Stimulated activated CD4-positive, alpha-beta T cell treated with anti-CD3 and anti-CD28 coated beads, Interleukin-2, amount 100 ng/mL, for 4 hours (primary cell): ENCODE data around the gene CEP112.
"Not testable (repeated sequence)": the region's sequence is repeated elsewhere in the genome, so short reads cannot be mapped to it uniquely, and the experiment has no call there.

ENCODE experiments used
- DNase-seq: peaks from one replicate; pipeline ENCODE4 v3.0.0-alpha.2; 2020; ENCODE audit warnings: low read depth

The CEP112 gene

DNA sequence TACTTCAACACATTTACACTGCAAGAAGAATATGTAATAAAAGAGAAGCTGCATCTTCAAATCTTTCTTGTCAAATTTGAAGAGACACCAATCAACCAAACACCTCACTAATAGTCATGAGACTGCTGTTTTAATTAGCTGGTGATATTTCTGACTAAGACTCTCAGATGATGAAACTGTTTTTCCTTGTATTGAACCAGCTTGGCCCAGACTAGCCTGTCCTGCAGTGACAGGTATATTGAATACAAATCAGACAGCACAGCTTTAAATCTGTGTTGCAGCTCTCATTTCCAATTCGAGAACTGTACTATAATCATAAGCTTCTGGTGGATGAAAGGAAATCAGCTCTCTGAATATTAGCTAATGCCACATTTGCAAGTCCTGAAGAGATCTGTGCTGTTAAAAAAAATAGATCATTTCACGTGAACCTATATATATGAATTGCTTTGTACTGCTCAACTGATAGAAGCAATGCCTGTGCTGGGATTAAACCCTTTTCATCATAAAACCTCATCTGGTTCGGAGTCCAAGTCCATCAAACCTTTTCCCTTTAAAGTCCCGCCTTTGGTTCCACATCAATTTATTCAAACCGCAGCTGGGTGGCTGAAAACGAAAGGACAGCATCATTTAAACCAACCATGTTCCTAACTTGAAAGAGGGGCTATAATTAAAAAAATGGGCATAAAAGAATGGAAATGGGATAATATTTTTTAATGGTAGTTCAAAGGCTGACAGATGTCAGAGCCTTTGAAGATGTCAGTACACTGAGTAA lies 306.2 kb downstream of the CEP112 start:
- DNase-seq, result no peak

DNA sequence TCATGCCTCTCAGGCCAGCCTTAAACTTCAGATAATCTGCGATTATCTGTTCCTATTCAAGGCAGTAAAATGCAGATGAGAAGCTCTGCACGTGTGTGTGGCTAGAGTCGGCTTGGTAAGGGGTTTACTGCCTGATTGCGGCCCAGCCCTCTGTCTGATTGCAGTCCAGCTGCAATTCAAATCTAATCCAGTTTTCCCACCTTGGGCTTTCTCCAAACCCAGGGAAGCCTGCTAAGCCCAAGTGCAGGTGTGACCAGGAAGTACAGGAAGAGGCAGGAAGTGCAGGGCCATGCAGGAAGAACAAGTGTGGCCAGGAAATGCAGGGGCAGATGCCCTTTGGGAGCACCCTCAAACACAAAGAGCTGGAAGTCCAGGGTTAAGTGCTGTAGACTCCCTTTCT lies 314.9 kb downstream of the CEP112 start:
- DNase-seq, result no peak

DNA sequence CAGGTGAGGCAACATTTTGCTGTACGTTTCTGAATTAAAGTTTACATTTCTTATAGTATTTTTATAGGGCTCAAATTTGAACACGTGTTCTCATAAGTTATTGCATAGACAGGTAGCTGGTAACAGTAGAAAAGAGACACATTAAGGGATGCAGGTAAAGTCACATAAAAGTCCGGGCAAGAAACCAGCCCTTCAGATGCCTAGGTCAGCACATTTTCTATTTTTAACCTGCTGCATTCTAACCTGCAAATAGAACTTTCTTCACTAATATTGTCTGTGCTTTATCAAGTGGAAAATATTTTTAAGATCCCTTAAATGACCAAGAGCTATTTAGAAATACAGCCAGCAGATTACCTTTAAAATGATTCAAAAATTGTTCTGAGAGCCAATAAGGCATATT lies 323.1 kb downstream of the CEP112 start:
- no peak for DNase-seq

DNA sequence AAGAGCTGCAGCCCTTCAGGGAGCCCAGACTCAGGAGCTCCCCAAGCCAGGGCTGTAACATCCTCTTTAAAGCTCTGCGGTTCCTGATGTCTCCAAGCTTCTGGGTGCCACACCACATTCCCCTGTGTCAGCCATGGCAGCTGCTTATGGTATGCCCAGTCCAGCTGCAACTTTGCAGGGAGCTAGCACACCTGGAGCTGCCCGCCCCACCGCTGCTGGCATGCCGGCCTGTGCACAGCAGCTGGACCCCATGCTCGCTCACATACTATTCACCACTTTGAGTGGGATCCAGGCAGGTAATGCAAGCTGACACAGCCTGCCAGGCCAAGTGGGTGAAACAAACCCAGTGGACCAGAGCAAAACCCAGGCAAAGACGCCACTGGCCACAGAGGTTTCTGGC lies 324.9 kb downstream of the CEP112 start:
- DNase-seq, result no peak

DNA sequence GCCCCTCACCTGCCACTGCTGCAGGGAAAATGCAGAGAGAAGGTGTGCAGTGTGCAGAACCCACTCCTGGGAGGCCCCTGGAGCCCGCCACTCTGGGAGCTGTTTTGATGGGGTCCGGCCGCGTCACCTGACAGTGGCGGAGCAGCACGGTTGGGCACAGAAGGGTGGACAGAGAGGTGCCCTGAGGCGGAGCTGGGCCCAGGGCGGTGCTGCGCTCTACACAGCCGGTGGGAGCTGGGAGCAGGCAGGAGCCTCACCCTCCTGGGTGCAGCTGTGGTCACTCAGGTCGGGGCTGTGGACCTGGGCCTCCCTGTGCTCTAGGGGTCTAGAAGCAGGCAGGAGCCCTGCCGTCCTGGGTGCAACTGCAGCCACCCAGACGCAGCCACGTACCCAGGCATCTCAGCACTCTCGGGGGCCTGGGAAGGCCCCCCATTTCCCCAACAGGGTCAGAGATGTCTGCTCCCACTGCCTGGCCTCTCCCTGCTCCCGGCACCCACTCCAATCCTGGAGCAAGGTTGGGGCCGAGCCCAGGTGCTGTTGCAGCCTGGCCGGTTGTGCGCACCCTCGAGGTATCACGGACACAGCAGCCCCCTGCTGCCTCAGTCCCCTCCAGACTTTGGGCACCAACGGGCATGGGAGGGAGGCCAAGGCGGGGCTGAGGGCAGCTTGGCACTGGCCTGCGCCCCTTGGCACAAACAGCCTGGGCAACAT lies 326.1 kb downstream of the CEP112 start:
- DNase-seq, result no peak

DNA sequence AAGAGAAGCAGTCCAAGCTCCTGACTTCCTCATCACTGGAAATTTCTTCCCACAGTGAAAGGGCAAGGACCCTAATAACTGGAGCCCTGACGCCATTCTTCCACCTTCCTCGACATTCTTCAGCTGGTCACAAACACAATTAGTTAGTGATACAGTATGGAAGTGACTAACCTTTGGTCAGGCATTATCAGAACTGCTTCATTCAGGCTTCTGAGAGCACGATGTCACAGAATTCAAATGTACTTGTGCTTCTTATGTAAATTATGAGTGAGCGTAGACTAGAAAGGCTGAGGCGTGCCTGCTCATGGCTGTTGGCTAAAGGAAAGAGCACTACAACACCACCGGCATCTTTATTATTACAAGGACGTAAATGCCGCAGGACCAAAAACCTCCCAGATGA lies 327.5 kb downstream of the CEP112 start:
- no peak for DNase-seq

DNA sequence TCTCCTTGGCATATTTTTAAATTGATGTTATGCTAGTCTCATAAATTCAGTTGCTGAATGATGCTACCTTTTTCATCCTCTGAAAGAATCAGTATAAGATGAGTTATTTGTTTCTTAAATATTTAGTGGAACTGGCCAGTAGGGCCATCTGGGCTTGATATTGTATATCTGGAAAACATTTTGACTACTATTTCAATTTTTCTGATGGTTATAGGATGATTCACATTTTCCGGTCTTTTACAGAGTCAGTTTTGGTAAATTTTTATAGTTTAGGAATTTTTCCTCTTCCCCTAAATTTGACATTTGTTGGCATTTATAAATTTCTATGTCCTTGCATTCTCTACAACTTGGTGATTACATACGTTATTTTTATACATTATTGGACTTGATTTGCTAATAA lies 334.2 kb downstream of the CEP112 start:
- DNase-seq, result no peak

DNA sequence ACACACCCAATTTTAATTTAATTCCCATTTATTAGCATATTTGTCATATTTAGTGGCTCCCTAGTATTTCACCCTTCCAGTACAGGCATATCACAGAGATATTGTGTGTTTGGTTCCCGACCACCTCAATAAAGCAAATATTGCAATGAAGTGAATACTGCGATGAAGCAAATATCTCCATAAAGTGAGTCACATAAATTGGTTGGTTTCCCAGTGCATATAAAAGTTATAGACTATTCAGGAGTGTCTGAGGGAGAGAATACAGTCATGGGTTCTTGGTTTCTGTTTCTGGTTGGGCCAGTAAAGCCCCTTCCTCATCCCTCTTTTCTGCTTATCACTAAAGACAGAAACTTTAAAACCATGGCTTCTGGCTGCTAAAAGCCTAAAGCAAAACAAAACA lies 335.1 kb downstream of the CEP112 start:
- DNase-seq, result no peak

DNA sequence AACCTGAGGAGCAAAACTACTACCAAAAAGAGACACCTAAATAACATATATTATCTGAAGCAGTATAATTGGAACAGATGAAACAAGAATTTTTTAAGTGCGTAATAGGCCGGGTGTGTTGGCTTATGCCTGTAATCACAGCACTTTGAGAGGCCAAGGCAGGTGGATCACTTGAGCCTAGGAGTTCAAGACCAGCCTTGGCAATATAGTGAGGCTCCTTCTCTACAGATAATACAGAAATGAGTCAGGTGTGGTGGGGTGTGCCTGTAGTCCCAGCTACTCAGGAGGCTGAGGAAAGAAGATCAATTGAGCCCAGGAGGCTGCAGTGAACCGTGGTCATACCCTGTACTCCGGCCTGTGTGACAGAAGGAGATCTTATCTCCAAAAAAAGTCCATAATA lies 336.3 kb downstream of the CEP112 start:
- DNase-seq, result no peak

DNA sequence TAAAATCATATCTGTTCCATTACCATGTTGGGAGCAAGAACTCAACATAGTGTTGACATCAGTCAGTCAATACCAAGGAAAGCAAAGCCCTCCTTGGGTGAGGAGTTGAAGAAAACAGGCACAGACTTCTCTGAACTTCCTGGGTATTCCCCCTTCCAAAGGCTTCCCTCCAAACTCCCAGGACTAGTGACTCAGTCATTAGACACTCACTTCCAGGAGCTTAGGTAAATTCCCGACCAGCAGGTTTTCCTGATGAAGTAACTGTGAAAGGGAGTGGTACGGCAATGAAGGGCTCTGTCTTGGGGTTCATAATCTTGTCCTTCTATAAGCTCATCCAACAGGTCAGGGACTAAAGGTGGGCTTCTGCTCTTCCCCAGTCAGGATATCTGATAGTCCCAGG lies 336.7 kb downstream of the CEP112 start:
- DNase-seq, result no peak

DNA sequence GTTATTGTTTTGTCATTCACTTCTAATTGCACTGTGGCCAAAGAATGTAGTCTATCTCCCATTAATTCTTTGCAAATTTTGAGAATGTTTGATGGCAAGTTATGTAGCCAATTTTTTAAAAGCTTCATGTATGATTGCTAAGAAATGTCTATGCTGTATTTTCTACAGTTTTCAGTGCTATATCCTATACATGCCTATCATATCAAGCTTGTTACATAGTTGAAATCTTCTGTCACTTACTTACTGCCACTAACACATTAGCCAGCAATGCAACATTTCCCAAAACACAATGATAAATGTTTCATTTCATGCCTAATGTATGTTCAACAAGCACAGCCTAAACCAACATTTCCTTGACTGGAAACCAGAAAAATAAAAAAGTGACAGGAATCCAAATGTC lies 338.1 kb downstream of the CEP112 start:
- DNase-seq, result no peak

DNA sequence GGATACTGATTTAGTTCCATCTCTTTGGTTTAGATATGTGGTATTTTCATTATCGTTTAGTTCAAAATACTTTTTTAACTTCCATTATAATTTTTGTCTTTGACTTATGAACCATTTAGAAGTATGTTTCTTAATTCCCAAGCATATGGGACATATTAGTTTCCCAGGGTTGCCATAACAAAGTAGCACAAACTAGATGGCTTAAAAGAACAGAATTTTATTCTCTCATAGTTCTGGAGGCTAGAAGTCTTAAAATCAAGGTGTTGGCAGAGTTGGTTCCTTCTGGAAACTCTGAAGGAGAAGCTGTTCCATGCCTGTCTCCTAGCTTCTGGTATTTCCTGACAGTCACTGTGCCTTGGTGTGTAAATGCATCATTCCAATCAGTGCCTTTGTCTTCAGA lies 339.0 kb downstream of the CEP112 start:
- no peak for DNase-seq

DNA sequence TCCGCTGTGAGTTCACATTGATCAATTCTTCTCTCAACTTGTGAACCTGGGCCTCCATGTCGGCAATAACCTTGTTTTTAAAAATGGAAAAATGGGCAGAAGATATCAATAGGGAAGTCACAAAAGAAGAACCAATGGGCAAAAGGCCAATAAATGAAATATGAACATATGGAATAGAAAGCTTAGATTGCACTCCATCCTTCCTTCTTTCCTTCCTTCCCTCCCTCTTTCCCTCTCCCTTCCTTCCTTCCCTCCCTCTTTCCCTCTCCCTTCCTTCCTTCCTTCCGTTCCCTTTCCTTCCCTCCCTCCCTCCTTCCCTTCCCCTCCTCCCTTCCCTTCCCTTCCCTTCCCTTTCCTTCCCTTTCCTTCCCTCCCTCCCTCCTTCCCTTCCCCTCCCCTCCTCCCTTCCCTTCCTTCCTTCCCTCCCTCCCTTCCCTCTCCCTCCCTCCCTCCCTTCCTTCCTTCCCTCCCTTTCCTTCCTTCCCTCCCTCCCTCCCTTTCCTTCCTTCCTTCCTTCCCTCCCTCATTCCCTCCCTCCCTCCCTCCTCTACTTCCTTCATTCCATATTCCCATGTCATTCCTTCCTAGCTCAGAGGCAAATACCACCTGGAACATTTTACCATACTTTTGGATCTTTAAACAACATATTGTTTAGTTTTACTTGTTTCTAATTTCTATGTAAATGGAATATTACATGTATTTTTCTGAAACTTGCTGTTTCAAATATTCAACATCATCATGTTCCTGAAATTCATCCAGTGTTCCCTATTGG lies 339.8 kb downstream of the CEP112 start:
- DNase-seq, result no peak

DNA sequence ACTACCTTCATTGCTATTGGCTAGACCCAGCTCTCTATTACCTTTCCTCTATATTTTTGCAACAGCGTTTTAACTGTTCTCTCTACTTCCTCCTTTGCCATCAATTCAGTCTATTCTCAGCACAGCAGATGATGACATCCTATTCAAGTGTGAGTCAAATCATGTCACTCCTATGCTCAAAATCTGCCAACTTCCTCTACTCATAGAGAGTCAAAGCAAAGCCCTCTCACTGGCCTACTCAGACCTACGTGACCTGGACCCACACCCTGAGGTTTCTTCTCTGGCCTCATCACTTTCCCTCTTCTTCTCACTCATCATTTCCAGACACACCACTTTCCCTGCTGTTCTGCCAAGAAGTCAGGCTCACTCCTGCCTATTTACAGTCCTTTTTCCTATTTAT lies 341.4 kb downstream of the CEP112 start:
- DNase-seq, result no peak

DNA sequence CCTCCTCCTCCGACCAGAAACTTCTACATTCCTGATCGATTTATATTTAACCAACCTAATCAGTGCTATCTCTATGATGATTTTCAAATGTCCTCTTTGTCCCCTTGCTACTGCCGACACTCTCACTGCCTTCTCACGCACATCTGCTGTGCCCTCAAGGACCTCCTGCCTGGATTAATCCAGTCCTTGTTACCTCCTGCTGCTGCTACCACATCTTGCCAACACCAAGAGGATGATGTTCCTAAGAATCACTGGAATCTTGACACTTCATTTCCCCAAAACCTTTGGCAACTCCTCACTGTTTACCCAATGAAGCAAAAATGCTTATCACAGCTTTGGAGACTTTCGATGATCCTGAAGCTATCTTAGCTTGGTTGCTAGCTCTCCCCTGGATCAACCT lies 343.2 kb downstream of the CEP112 start:
- DNase-seq, result no peak

DNA sequence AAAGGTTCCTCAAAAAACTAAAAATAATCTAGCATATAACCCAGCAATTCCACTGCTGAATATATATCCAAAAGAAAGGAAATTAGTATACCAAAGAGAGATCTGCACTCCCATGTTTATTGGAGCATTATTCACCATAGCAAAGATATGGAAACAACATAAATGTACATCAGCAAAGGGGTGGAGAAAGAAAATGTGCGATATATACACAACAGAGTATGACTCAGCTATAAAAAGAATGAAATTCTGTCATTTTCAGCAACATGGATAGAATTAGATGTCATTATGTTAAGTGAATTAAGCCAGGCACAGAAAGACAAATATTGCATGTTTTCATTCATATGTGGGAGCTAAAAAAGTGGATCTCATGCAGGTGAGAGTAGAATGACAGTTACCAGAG lies 350.8 kb downstream of the CEP112 start:
- no peak for DNase-seq

DNA sequence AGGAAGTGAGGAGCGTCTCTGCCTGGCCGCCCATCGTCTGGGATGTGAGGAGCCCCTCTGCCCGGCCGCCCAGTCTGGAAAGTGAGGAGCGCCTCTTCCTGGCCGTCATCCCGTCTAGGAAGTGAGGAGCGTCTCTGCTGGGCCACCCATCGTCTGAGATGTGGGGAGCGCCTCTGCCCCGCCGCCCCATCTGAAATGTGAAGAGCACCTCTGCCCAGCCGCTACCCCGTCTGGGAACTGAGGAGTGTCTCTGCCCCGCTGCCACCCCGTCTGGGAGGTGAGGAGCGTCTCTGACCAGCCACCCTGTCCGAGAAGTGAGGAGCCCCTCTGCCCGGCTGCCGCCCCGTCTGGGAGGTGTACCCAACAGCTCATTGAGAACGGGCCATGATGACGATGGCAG lies 354.7 kb downstream of the CEP112 start:
- DNase-seq, result not testable (repeated sequence)

DNA sequence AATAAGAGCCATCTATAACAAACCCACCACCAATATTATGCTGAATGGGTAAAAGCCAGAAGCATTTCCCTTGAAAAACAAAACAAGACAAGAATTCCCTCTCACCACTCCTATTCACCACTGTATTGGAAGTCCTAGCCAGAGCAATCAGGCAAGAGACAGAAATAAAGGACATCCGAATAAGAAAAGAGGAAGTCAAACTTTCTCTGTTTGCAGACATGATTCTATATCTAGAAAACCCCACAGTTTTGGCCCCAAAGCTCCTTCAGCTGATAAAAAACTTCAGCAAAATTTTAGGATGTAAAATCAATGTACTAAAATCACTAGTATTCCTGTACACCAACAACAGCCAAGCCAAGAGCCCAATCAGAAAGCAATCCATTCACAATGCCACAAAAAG lies 358.7 kb downstream of the CEP112 start:
- DNase-seq, result no peak

DNA sequence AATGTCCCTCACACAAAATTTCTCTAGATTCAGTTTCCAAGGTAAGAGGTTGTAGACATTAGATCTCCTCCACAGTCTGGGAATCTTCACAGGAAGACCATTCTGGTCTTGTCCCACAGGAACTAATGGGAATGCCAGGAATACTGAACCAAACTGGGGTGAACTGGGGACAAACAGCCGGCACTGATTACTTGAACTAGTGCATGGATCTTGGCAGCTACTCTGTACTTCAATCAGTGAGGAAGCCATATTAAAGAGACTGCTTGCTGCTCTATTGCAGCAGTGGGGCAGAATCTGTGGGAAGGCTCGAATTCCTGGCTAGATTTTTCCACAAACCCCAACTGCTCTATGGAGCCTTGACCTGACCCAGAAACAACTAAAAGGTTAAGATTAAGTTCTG lies 361.6 kb downstream of the CEP112 start:
- DNase-seq, result no peak

DNA sequence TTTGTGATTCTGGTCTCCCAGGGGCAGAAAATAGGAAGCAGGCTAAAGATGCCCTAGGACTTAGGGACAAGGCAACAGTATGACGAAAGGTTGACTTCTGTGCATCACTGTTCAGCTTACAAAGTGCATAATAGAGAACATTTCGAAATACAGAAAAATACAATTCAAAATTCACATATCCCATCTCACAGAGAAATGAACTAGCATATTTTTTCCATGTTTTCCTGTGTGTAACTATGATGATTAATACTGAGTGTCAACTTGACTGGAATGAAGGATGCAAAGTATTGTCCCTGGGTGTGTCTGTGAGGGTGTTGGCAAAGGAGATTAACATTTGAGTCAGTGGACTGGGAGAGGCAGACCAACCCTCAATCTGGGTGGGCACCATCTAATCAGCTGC lies 365.4 kb downstream of the CEP112 start:
- not testable (repeated sequence) for DNase-seq

DNA sequence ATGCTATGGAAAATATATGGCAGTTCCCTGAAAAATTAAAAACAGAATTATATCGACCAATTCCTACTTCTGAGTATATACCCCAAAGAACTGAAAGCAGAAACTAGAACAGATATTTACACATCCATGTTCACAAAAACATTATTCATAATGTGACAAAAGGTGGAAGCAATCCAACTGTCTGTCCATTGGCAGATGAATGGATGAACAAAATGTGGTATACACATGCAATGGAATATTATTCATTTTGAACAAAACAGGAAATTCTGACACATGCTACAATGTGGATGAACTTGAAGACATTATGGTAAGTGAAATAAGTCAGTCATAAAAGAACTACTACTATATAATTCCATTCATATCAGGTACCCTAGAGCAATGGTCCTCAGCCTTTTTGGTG lies 367.0 kb downstream of the CEP112 start:
- DNase-seq, result no peak

DNA sequence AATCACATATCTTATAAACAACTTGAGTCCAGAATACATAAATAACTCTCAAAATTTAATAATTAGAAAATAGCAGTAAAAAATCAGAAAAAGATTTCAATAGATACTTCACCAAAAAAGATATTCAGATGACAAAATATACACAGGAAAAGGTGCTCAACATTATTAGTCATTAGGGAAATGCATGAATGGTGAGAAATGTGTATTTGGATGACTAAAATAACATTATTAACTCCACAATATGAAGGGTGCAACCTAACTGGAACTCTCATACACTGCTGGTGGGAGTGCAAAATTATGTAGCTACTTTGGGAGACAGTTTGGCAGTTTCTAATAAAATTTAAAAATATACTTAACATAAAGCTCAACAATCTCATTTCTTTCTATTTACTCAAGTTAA lies 368.2 kb downstream of the CEP112 start:
- no peak for DNase-seq

DNA sequence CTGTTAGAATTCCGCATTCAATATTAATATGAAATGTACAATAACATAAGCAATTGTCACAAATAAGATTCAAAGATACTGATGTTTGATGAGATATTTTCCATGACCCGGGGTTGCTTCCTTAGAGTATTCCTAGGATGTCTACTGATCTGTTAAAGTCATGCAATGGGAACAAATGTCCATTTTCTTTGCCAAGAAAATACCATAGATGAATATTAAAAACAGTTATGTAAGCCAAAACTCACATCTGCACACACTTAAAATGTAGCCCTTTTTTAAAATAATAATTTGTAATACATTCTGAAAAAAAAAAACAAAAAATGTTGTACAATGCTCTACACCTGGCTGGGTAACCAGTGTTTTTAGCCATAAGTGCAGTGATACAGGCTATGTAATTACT lies 371.1 kb downstream of the CEP112 start:
- DNase-seq, result no peak
